K562 (cell line): ENCODE results near the gene FAM83E. TPM values are rescaled to one million over a fixed set of nuclear protein-coding genes. Genes with fewer than 3 reads are reported as not detected.
A peak's percentile ranks its signal among the peaks of the same experiment; 100 is the strongest.

Experiments
- COPS2 ChIP-seq: fragments of 450-650 bp; conservative IDR thresholded peaks from 2 replicates; pipeline ENCODE4 v1.6.1; 2016; ENCODE audit warnings: mild to moderate bottlenecking, moderate library complexity
- CTCFL ChIP-seq: IDR thresholded peaks from 2 replicates; pipeline ENCODE4 v1.6.1; 2011; ENCODE audit warnings: borderline replicate concordance, low read depth, mild to moderate bottlenecking, moderate library complexity, low read length; ENCODE audit not compliant: insufficient read depth, poor library complexity, severe bottlenecking
- DPF2 ChIP-seq: fragments of 450-650 bp; IDR thresholded peaks from 2 replicates; pipeline ENCODE4 v1.6.1; 2016
- HNRNPUL1 ChIP-seq: fragments of 200-400 bp; formaldehyde crosslinking; IDR thresholded peaks from 2 replicates; pipeline ENCODE4 v1.6.1; 2017; ENCODE audit warnings: low read length
- HOXB6 ChIP-seq: fragments of 250-450 bp; sonication (Bioruptor Pico); IDR thresholded peaks from 2 replicates; pipeline ENCODE4 v1.5.1; 2022; ENCODE audit warnings: mild to moderate bottlenecking, borderline replicate concordance
- ILF3 ChIP-seq: fragments of 450-650 bp; IDR thresholded peaks from 2 replicates; pipeline ENCODE4 v1.6.1; 2018; ENCODE audit warnings: antibody characterized with exemption, mild to moderate bottlenecking, moderate library complexity, borderline replicate concordance
- IRF2 ChIP-seq: sonication (generic); formaldehyde crosslinking; IDR thresholded peaks from 2 replicates; pipeline ENCODE4 v1.8.1; 2022; ENCODE audit warnings: mild to moderate bottlenecking, missing genetic modification reagents
- KAT8 ChIP-seq: fragments of 450-650 bp; IDR thresholded peaks from 2 replicates; pipeline ENCODE4 v1.6.1; 2016; ENCODE audit warnings: low read depth, mild to moderate bottlenecking
- MCM2 ChIP-seq: fragments of 450-650 bp; IDR thresholded peaks from 2 replicates; pipeline ENCODE4 v1.6.1; 2017; ENCODE audit warnings: low read depth, mild to moderate bottlenecking
- MEF2D ChIP-seq: conservative IDR thresholded peaks from 2 replicates; pipeline ENCODE4 v1.6.1; 2016; ENCODE audit warnings: low read depth, missing genetic modification characterization, missing compliant biosample characterization
- MTA1 ChIP-seq: fragments of 450-650 bp; IDR thresholded peaks from 2 replicates; pipeline ENCODE4 v1.6.1; 2017; ENCODE audit warnings: borderline replicate concordance
- NFYB ChIP-seq: IDR thresholded peaks from 2 replicates; pipeline ENCODE4 v1.6.1; 2011; ENCODE audit warnings: mild to moderate bottlenecking, moderate library complexity; ENCODE audit not compliant: insufficient read length; ENCODE audit errors: extremely low read depth
- NR3C1 ChIP-seq: sonication (generic); formaldehyde crosslinking; IDR thresholded peaks from 2 replicates; pipeline ENCODE4 v1.8.1; 2022; ENCODE audit warnings: missing genetic modification reagents
- POLR2H ChIP-seq: IDR thresholded peaks from 2 replicates; pipeline ENCODE4 v1.6.1; 2016; ENCODE audit warnings: missing genetic modification characterization, low read depth, mild to moderate bottlenecking, control low read depth, missing compliant biosample characterization, moderate library complexity
- PTBP1 ChIP-seq: fragments of 200-400 bp; formaldehyde crosslinking; IDR thresholded peaks from 2 replicates; pipeline ENCODE4 v1.6.1; 2017; ENCODE audit warnings: low read depth, low read length
- RHOXF2B ChIP-seq: fragments of 250-450 bp; sonication (Bioruptor Pico); conservative IDR thresholded peaks from 2 replicates; pipeline ENCODE4 v1.5.1; 2021
- TAF1 ChIP-seq: IDR thresholded peaks from 2 replicates; pipeline ENCODE4 v1.6.1; 2011; ENCODE audit warnings: mild to moderate bottlenecking, low read length, moderate library complexity; ENCODE audit not compliant: insufficient read depth, control insufficient read depth, severe bottlenecking; ENCODE audit errors: extremely low read depth
- TEAD1 ChIP-seq, 2 experiments: fragments of 450-650 bp in 1 of 2; sonication (generic) in 1 of 2; formaldehyde crosslinking; IDR thresholded peaks; 2 replicates each; pipeline versions ENCODE4 v1.4.0 to v1.8.0; 2020 to 2022; ENCODE audit warnings: mild to moderate bottlenecking in 2 of 2, missing genetic modification reagents in 1 of 2
- TGIF2 ChIP-seq: sonication (generic); formaldehyde crosslinking; IDR thresholded peaks from 2 replicates; pipeline ENCODE4 v1.8.1; 2022; ENCODE audit warnings: mild to moderate bottlenecking, missing genetic modification reagents, moderate library complexity
- UBTF ChIP-seq, 2 experiments: IDR thresholded peaks; 2 replicates each; pipeline ENCODE4 v1.6.1; 2012; ENCODE audit warnings: improper control_type of control experiment in 2 of 2, low read depth in 2 of 2, low read length in 2 of 2, borderline replicate concordance in 1 of 2
- ZBTB9 ChIP-seq: fragments of 450-650 bp; formaldehyde crosslinking; IDR thresholded peaks from 2 replicates; pipeline ENCODE4 v1.4.0; 2020; ENCODE audit warnings: mild to moderate bottlenecking, moderate library complexity
- ZNF57 ChIP-seq: fragments of 450-650 bp; formaldehyde crosslinking; IDR thresholded peaks from 2 replicates; pipeline ENCODE4 v1.4.0; 2020; ENCODE audit warnings: mild to moderate bottlenecking, moderate library complexity
- ZNF780A ChIP-seq: fragments of 250-450 bp; sonication (Bioruptor Pico); IDR thresholded peaks from 2 replicates; pipeline ENCODE4 v1.5.0; 2021; ENCODE audit warnings: mild to moderate bottlenecking
- ZSCAN32 ChIP-seq: fragments of 450-650 bp; formaldehyde crosslinking; IDR thresholded peaks from 2 replicates; pipeline ENCODE4 v1.4.0; 2020; ENCODE audit warnings: mild to moderate bottlenecking, moderate library complexity
- polyA plus RNA-seq, 8 experiments: library from polyadenylated mRNA; depleted of rRNA in 4 of 8; stranded (reverse) in 5 of 8; unstranded in 3 of 8; fragments of >200 nt; fragmentation: Nextera tagmentation in 2 of 8; fragmentation: Illumina TruSeq in 1 of 8; extraction: Ambion mirVana in 2 of 8; extraction: Trizol in 1 of 8; gene quantifications; 2 replicates each; pipeline versions ENCODE4 v1.2.1 to v1.2.3, GENCODE V29; 2011 to 2014; ENCODE audit warnings: inconsistent platforms in 1 of 8, missing spikeins in 1 of 8
- total RNA-seq, 7 experiments: library from RNA; depleted of rRNA in 6 of 7; stranded (reverse); fragments of >200 nt in 6 of 7; fragmentation: Illumina TruSeq in 2 of 7; extraction: Trizol in 2 of 7; gene quantifications; 2 replicates each; pipeline versions ENCODE4 v1.2.1 to v1.2.3, GENCODE V29; 2011 to 2021; ENCODE audit warnings: low replicate concordance in 1 of 7

Gene FAM83E
- total and polyA plus RNA-seq, 9 of the 15 experiments (the other 6 are each of a cell fraction or from before 2014, with no cell fraction given), result 0.15 to 0.87 (median 0.29) TPM; not detected in 4

- TF ChIP-seq RHOXF2B (CRISPR knock-in tag), result no peak
- no peak for TF ChIP-seq COPS2
- TF ChIP-seq MCM2, result no peak
- no peak for TF ChIP-seq TAF1
- TF ChIP-seq IRF2, result no peak
- 0 out of 2 replicates have a peak, but pooled peaks have one; percentile 64 for TF ChIP-seq MTA1
- TF ChIP-seq TGIF2 (CRISPR knock-in tag), result no peak
- no peak for TF ChIP-seq ILF3
- TF ChIP-seq NFYB, result peak; percentile 71
- TF ChIP-seq CTCFL, result no peak
- no peak for TF ChIP-seq POLR2H
- no peak for TF ChIP-seq ZNF780A
- no peak for TF ChIP-seq ZSCAN32
- peak; percentile 48; the same call in 1 of the 2 replicates for TF ChIP-seq DPF2
- no peak for TF ChIP-seq NR3C1 (CRISPR knock-in tag)
- no peak for TF ChIP-seq ZBTB9 (CRISPR knock-in tag)
- 0 out of 4 replicates have a peak, but pooled peaks have one; percentile 29 to 46 for TF ChIP-seq TEAD1 (CRISPR knock-in tag; IDR thresholded peaks at IDR 0.05)
- no peak for TF ChIP-seq MEF2D
- TF ChIP-seq UBTF (IDR thresholded peaks at IDR 0.05; ENCODE audit: borderline replicate concordance in 1 of 2, low read depth in 2 of 2, low read length in 2 of 2), result no peak
- TF ChIP-seq HOXB6, result no peak
- no peak for TF ChIP-seq KAT8
- TF ChIP-seq PTBP1, result no peak
- TF ChIP-seq ZNF57, result no peak
- TF ChIP-seq HNRNPUL1, result no peak
These were observed 46.2 kb upstream of the FAM83E start (continued) for GRCh38 chr19:48660852-48661710.
